Astrocyte of the spinal cord (primary cell): ENCODE results near the gene CPA1.

Experiments used
- DNase-seq: peaks from one replicate; pipeline ENCODE4 v3.0.0; 2011; ENCODE audit warnings: low read depth, low spot score
- H3K4me3 ChIP-seq: 2 replicates; pipeline ENCODE4 v1.5.1; 2011; ENCODE audit warnings: low read depth, mild to moderate bottlenecking, low read length, moderate library complexity
- in situ Hi-C: cut with HindIII; loops from 2 replicates; pipeline ENCODE4 v1.10.0; 2017; ENCODE audit warnings: low sequenced_read_pairs
- TF ChIP-seq, protein P1 (sequence below): IDR thresholded peaks from 2 replicates; pipeline ENCODE4 v1.5.1; 2012; ENCODE audit warnings: low read depth, mild to moderate bottlenecking, low read length, inconsistent platforms

CPA1 gene

DNA sequence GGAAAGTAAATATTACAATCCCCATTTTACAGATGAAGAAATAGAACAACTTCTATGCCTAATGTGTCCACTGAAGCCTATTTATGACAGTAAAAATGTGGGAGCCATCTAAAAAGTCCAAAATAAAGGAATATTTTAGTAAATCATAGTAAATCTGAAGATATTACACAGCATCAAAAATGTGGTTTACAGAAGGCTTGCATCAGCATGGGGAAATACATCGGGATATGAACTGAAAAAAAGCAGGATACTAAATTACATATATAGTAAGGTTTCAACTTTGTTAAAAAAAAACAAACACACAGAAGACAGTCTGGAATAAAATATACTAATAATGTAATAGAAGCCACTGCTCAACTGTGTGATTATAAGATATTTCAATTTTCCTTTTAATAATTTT is 20.8 kb downstream of the CPA1 start:
- TF ChIP-seq, protein P1, sequence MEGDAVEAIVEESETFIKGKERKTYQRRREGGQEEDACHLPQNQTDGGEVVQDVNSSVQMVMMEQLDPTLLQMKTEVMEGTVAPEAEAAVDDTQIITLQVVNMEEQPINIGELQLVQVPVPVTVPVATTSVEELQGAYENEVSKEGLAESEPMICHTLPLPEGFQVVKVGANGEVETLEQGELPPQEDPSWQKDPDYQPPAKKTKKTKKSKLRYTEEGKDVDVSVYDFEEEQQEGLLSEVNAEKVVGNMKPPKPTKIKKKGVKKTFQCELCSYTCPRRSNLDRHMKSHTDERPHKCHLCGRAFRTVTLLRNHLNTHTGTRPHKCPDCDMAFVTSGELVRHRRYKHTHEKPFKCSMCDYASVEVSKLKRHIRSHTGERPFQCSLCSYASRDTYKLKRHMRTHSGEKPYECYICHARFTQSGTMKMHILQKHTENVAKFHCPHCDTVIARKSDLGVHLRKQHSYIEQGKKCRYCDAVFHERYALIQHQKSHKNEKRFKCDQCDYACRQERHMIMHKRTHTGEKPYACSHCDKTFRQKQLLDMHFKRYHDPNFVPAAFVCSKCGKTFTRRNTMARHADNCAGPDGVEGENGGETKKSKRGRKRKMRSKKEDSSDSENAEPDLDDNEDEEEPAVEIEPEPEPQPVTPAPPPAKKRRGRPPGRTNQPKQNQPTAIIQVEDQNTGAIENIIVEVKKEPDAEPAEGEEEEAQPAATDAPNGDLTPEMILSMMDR = no peak
- H3K4me3 ChIP-seq = no peak overlapping the region
- no peak for DNase-seq
- in situ Hi-C loops = no loop called here

DNA sequence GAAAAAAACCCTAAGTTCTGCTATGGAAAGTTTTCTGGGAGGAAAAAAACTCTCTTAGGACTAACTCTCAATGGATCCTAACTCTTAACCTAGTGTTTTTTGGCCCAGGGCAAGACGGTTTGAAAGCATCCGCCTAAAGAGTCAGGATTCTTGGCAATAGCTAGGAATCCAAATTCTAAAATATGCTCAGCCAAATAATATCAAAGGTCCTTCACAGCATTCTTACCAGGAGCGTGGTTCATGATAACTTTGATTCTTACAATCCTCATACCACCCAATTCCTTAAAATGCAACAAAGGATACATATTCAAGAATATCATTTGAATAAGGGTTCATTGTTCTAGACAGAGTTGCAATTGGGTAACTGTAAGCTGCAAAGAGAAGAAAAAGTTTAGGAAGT is 21.3 kb downstream of the CPA1 start:
- DNase-seq = no peak
- in situ Hi-C loops = no loop called here
- H3K4me3 ChIP-seq = no peak overlapping the region
- TF ChIP-seq, protein P1 = no peak

DNA sequence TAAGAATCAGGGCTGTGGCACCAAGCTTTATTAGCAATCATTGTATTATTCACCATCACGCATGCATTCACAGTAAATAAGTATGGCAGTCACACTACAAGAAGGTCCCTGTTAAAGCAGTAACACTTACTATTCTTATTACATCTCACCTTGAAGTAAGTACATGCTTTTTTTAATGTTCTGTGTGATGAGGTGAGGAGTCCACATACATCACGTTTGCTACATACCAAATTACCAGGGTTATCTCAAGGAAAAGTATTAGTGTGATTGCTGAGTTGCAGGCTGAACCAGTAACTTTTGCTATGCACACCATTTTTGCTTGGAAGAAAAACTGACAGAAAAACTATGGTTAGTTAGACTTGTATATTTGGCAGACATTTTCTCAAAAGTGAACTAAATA is 24.7 kb downstream of the CPA1 start:
- no peak overlapping the region for H3K4me3 ChIP-seq
- DNase-seq = no peak
- in situ Hi-C loops = no loop called here
- TF ChIP-seq, protein P1 = no peak

DNA sequence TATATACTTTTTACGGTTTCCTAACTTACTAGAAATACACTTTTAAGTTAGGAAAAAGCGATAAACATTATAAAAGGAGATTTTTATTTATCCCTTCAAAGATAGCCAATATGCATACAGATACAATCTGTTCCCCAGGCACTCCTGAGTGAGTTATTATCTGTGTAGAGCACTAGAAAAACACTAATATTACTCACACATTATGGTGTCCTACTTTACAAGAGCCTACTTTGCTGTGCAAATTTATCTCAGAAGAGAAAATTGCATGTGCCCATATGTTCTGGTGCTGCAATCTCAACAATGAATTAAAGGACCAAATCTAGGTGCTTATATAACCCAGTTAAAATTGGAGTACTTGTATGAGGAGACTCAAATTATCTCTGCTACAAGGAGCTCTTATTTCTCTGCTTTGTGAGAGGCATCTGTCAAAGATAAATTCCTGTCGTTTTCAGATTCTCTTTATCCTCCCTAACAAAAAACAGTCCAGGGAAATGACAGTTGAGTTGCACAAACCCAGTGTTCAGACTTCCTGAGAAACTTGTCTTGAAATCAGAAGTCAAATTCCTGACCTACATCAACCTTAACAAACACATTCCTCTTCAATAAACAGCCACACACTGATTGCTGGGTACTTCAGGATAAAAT is 28.9 kb downstream of the CPA1 start:
- in situ Hi-C loops = no loop called here
- H3K4me3 ChIP-seq = no peak overlapping the region
- TF ChIP-seq, protein P1 = no peak
- no peak for DNase-seq

DNA sequence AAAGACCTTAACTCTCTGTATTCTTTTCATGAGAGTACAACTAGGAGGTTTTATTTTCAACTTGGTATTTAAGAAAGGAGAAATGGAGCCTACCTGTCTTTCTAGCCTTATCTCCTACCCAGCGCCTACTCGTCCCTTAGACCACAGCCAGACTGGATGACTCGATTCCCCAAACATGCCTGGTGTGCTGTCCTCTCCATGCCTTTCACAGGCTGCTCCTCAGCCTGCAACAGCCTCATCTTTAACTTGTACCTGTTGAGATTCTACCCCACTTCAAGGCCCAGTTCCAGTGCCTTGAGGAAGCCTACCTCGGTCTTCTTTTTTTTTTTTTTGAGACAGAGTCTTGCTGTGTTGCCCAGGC is 29.4 kb downstream of the CPA1 start:
- in situ Hi-C loops = no loop called here
- DNase-seq = no peak
- TF ChIP-seq, protein P1 = no peak
- H3K4me3 ChIP-seq = no peak overlapping the region

DNA sequence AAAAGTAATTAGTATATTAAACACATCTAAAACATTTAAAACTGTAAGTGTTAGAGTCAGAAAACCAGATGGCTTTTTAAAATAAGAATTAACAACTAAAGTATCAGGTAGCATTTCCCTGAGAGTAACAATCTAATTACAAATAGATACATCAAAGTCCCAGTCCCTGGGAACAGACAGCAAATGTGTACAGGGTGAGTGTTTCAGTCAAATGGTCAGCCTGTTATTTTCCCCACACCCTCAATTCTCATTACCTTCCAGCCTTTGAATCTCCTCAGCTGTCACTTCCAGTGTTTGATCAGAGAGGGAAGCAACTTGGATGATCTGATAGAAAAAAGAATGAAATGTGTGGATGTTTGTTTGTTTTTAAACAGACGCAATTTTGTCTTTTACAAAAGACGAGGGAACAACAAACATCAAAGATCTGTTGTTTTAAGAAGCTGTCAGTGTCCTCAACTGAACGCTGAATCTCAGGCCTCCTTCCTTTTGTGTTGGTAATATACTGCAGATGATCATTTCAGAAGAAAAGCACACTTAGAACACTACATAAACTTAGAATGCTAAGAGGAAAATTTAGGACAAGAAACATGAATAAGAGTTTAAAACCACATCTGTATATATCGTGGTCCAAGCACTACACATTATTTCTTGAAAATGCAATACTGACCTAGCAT is 30.7 kb downstream of the CPA1 start:
- TF ChIP-seq, protein P1 = no peak
- no peak for DNase-seq
- H3K4me3 ChIP-seq = no peak overlapping the region
- in situ Hi-C loops = no loop called here
